ENCODE results near the gene PSMC3.
A peak's percentile ranks its signal among the peaks of the same experiment; 100 is the strongest.

PSMC3 gene

GRCh38 chr11:47393163-47394049 is 32.8 kb downstream of the PSMC3 start:
- peak in 1 of 2 experiments; percentile 18 for DNase-seq

- DNase-seq: no peak
These were observed 33.6 kb downstream of the PSMC3 start for GRCh38 chr11:47392546-47393162.

- DNase-seq: no peak
These were observed 34.4 kb downstream of the PSMC3 start for GRCh38 chr11:47391711-47392432.

- DNase-seq: no peak
These were observed 35.1 kb downstream of the PSMC3 start for GRCh38 chr11:47391077-47391583.

- no peak for DNase-seq
These were observed 35.8 kb downstream of the PSMC3 start for GRCh38 chr11:47390422-47390760.

GRCh38 chr11:47389577-47390421 is 36.4 kb downstream of the PSMC3 start:
- DNase-seq: peak in 1 of 2 experiments; percentile 19

- DNase-seq: no peak
These were observed 37.3 kb downstream of the PSMC3 start for GRCh38 chr11:47388697-47389576.

GRCh38 chr11:47387944-47388696 is 38.1 kb downstream of the PSMC3 start:
- DNase-seq: no peak

- DNase-seq: no peak
These were observed 41.7 kb downstream of the PSMC3 start for GRCh38 chr11:47384498-47384897.

GRCh38 chr11:47383071-47383470 is 43.2 kb downstream of the PSMC3 start:
- DNase-seq: no peak

GRCh38 chr11:47380078-47380477 is 46.2 kb downstream of the PSMC3 start:
- no peak for DNase-seq

GRCh38 chr11:47379317-47379716 is 46.9 kb downstream of the PSMC3 start:
- DNase-seq: no peak

- no peak for DNase-seq
These were observed 47.4 kb downstream of the PSMC3 start for GRCh38 chr11:47378836-47379170.

GRCh38 chr11:47378010-47378835 is 48.0 kb downstream of the PSMC3 start, which contains the start of gene SPI1:
SPI1 (minus strand) TSS chr11:47378547; CDS start chr11:47378353, 194 bp downstream.
- no peak for DNase-seq

GRCh38 chr11:47377571-47378009 is 48.6 kb downstream of the PSMC3 start:
- DNase-seq: no peak

- DNase-seq: no peak
These were observed 49.5 kb downstream of the PSMC3 start for GRCh38 chr11:47376525-47377371.

GRCh38 chr11:47376107-47376524 is 50.1 kb downstream of the PSMC3 start:
- no peak for DNase-seq

GRCh38 chr11:47375546-47376085 is 50.6 kb downstream of the PSMC3 start:
- DNase-seq: no peak

Data from activated T-cell treated with anti-CD3 and anti-CD28 coated beads, Interleukin-2, amount 50 U/mL, for 48 hours (primary cell).